AG09309 (cell line): ENCODE results near the gene PLA2G3.
"Not testable (repeated sequence)": the region's sequence is repeated elsewhere in the genome, so short reads cannot be mapped to it uniquely, and the experiment has no call there.

ENCODE experiments used
- DNase-seq: peaks from one replicate; pipeline ENCODE4 v3.0.0-alpha.2; 2010; ENCODE audit warnings: low read depth
- H3K4me3 ChIP-seq: 2 replicates; pipeline ENCODE4 v1.5.1; 2011; ENCODE audit warnings: mild to moderate bottlenecking, low read depth, low read length, moderate library complexity; ENCODE audit not compliant: control insufficient read depth
- TF ChIP-seq, protein P1 (sequence below): IDR thresholded peaks from 2 replicates; pipeline ENCODE4 v1.5.1; 2011; ENCODE audit warnings: mild to moderate bottlenecking, low read depth, low read length, inconsistent platforms; ENCODE audit not compliant: insufficient read depth, control insufficient read depth; ENCODE audit errors: missing control alignments

The PLA2G3 gene

DNA sequence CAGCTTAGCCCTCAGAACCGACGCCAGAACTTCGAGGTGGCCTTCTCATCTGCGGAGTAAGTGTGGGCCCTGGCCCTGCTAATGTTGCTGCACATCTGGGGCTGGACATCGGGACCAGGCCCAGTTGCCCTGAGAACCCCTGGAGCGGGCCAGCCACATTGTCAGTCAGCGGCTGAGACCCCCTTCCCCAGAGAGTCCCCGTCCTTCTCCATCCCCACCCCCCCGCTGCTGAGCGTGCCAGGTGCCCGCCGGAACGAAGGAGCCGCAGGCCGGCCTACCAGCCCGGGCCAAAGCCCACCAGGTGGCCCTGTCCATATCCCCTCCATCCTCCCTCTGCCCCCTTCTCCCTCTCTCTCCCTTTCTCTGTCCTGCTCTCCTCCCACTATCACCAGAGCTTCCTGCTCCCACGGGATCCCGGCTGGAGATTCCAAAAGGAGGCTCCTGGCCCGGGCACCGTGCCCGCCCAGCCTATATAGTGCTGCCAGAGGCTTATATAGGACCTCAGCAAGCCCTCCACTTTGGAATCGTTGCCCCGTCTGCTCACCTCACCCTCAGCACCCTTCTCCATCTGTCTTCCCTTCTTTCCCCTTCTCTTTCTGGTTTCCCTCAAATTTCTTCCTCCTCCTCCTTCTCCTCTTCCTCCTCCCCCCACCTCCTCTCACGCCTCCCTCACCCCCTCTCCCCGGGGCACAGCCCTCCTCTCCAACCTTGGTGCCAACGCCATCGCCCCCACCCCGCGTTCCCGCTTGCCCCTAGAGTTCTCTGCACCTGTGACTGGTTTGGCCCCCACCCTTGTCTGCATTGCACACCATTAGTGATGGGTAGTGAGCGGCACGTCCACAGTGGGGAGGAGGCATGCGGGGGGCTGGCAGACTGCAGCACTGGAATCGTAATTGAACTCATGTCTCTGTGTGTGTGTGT lies 40.2 kb downstream of the PLA2G3 start:
- no peak overlapping the region for H3K4me3 ChIP-seq
- TF ChIP-seq, protein P1, sequence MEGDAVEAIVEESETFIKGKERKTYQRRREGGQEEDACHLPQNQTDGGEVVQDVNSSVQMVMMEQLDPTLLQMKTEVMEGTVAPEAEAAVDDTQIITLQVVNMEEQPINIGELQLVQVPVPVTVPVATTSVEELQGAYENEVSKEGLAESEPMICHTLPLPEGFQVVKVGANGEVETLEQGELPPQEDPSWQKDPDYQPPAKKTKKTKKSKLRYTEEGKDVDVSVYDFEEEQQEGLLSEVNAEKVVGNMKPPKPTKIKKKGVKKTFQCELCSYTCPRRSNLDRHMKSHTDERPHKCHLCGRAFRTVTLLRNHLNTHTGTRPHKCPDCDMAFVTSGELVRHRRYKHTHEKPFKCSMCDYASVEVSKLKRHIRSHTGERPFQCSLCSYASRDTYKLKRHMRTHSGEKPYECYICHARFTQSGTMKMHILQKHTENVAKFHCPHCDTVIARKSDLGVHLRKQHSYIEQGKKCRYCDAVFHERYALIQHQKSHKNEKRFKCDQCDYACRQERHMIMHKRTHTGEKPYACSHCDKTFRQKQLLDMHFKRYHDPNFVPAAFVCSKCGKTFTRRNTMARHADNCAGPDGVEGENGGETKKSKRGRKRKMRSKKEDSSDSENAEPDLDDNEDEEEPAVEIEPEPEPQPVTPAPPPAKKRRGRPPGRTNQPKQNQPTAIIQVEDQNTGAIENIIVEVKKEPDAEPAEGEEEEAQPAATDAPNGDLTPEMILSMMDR: no peak
- DNase-seq: no peak

DNA sequence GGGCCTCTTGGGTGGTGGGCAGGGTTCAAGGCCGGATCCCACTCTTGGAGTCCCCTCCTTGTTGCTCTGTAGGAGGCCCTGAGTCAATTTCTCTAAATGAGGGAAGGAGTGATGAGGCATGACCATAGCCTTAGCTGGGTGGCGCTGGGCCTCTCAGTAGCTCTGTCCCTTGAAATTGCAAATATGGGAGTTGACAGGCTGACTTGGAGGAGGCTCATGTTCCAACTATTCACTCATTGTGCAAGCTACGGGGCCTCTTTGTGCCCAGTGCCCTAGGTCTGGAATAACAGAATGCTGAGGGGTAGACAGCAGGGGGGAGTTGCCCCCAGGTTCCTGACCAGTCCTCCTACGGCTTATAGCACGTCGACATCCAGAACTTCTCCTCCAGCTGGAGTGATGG lies 40.9 kb downstream of the PLA2G3 start:
- no peak overlapping the region for H3K4me3 ChIP-seq
- DNase-seq: no peak
- TF ChIP-seq, protein P1: no peak

- TF ChIP-seq, protein P1: no peak
- DNase-seq: no peak
- no peak overlapping the region for H3K4me3 ChIP-seq
These were observed 41.6 kb downstream of the PLA2G3 start for GRCh38 chr22:31098632-31099110.

- DNase-seq: no peak
- H3K4me3 ChIP-seq: no peak overlapping the region
- TF ChIP-seq, protein P1: no peak
These were observed 42.2 kb downstream of the PLA2G3 start for GRCh38 chr22:31097941-31098631.

GRCh38 chr22:31097539-31097938 lies 42.8 kb downstream of the PLA2G3 start:
- DNase-seq, H3K4me3 ChIP-seq: not testable (repeated sequence)

DNA sequence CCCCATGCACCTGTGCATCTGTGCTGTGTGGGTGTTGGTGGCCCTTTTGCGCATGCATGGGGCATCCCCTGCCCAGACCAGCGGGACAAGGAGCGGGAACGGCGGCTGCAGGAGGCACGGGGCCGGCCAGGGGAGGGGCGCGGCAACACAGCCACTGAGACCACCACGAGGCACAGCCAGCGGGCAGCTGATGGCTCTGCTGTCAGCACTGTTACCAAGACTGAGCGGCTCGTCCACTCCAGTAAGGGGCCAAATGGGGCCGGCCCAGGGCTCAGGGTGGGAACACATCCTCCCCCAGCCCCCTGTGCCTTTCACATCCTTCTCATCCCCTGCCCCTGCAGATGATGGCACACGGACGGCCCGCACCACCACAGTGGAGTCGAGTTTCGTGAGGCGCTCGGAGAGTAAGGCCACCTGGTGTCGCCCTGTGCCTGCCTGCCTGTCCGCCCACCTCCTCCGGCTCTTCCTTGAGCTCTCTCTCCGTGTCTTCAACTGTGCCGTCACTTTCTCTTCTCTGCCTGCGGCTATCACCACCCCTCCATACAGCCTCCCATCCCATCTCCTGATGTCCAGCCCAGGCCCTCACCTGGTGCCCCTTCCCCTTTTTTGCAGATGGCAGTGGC lies 43.5 kb downstream of the PLA2G3 start:
- no peak for DNase-seq
- no peak overlapping the region for H3K4me3 ChIP-seq
- TF ChIP-seq, protein P1: no peak
